Measurements from ENCODE around the gene CNGB1.

GRCh38 chr16:57852189-57852588 lies 118.7 kb downstream of the CNGB1 start:
- TF ChIP-seq, protein P1, sequence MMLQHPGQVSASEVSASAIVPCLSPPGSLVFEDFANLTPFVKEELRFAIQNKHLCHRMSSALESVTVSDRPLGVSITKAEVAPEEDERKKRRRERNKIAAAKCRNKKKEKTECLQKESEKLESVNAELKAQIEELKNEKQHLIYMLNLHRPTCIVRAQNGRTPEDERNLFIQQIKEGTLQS (IDR thresholded peaks at IDR 0.05) = no peak
- no peak for TF ChIP-seq EGR1 (IDR thresholded peaks at IDR 0.05; ENCODE audit: low read depth in 2 of 2)
- no peak for TF ChIP-seq YY1 (IDR thresholded peaks at IDR 0.05)
- TF ChIP-seq, protein P2, sequence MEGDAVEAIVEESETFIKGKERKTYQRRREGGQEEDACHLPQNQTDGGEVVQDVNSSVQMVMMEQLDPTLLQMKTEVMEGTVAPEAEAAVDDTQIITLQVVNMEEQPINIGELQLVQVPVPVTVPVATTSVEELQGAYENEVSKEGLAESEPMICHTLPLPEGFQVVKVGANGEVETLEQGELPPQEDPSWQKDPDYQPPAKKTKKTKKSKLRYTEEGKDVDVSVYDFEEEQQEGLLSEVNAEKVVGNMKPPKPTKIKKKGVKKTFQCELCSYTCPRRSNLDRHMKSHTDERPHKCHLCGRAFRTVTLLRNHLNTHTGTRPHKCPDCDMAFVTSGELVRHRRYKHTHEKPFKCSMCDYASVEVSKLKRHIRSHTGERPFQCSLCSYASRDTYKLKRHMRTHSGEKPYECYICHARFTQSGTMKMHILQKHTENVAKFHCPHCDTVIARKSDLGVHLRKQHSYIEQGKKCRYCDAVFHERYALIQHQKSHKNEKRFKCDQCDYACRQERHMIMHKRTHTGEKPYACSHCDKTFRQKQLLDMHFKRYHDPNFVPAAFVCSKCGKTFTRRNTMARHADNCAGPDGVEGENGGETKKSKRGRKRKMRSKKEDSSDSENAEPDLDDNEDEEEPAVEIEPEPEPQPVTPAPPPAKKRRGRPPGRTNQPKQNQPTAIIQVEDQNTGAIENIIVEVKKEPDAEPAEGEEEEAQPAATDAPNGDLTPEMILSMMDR (IDR thresholded peaks at IDR 0.05; ENCODE audit: low read depth, low read length, missing input control) = no peak
- no peak for TF ChIP-seq TAF1 (conservative IDR thresholded peaks at IDR 0.05)
- TF ChIP-seq JUND (IDR thresholded peaks at IDR 0.05) = no peak
- no peak for TF ChIP-seq MAX (IDR thresholded peaks at IDR 0.05)
- TF ChIP-seq REST (IDR thresholded peaks at IDR 0.05) = no peak
- TF ChIP-seq RAD21 (IDR thresholded peaks at IDR 0.05) = no peak
- TF ChIP-seq FOXA2 (IDR thresholded peaks at IDR 0.05) = no peak
- no peak for TF ChIP-seq ZBTB33 (IDR thresholded peaks at IDR 0.05)

Measured in liver (tissue), 3 donors.